COLO829 (cell line): ENCODE measurements around the gene STIM2.
"Not testable (repeated sequence)": the region's sequence is repeated elsewhere in the genome, so short reads cannot be mapped to it uniquely, and the experiment has no call there.

Experiments used
- DNase-seq: peaks from one replicate; pipeline ENCODE4 v3.0.0; 2012; ENCODE audit warnings: low spot score

STIM2 gene

GRCh38 chr4:26867914-26868684, 7.5 kb downstream of the STIM2 start:
- no peak for DNase-seq

- no peak for DNase-seq
These were observed 10.1 kb downstream of the STIM2 start for GRCh38 chr4:26870576-26871262.

GRCh38 chr4:26871611-26872010, 11.0 kb downstream of the STIM2 start:
- no peak for DNase-seq

- no peak for DNase-seq
These were observed 12.9 kb downstream of the STIM2 start for GRCh38 chr4:26873391-26874026.

- no peak for DNase-seq
These were observed 13.5 kb downstream of the STIM2 start for GRCh38 chr4:26874110-26874509.

- no peak for DNase-seq
These were observed 16.8 kb downstream of the STIM2 start for GRCh38 chr4:26877406-26877805.

GRCh38 chr4:26877961-26878360, 17.3 kb downstream of the STIM2 start:
- no peak for DNase-seq

GRCh38 chr4:26878794-26879391, 18.3 kb downstream of the STIM2 start:
- no peak for DNase-seq

- no peak for DNase-seq
These were observed 19.2 kb downstream of the STIM2 start for GRCh38 chr4:26879805-26880204.

GRCh38 chr4:26884026-26884425, 23.4 kb downstream of the STIM2 start:
- DNase-seq = no peak

- DNase-seq = no peak
These were observed 23.9 kb downstream of the STIM2 start for GRCh38 chr4:26884486-26884988.

- no peak for DNase-seq
These were observed 25.3 kb downstream of the STIM2 start for GRCh38 chr4:26885912-26886274.

GRCh38 chr4:26887143-26887542, 26.5 kb downstream of the STIM2 start:
- DNase-seq = no peak

GRCh38 chr4:26887809-26888208, 27.2 kb downstream of the STIM2 start:
- DNase-seq = no peak

GRCh38 chr4:26889356-26889755, 28.7 kb downstream of the STIM2 start:
- no peak for DNase-seq

- DNase-seq = no peak
These were observed 30.4 kb downstream of the STIM2 start for GRCh38 chr4:26891054-26891453.

- no peak for DNase-seq
These were observed 31.2 kb downstream of the STIM2 start for GRCh38 chr4:26891867-26892266.

- no peak for DNase-seq
These were observed 32.0 kb downstream of the STIM2 start for GRCh38 chr4:26892480-26893150.

- no peak for DNase-seq
These were observed 32.9 kb downstream of the STIM2 start for GRCh38 chr4:26893491-26893890.

- not testable (repeated sequence) for DNase-seq
These were observed 34.2 kb downstream of the STIM2 start for GRCh38 chr4:26894881-26895280.

GRCh38 chr4:26896636-26897035, 36.0 kb downstream of the STIM2 start:
- no peak for DNase-seq

GRCh38 chr4:26899991-26900390, 39.4 kb downstream of the STIM2 start:
- no peak for DNase-seq
